ENCODE data around the gene PCDHGB4.

GRCh38 chr5:141363952-141364660 is 23.4 kb upstream of the PCDHGB4 start, which contains the start of gene PCDHGA5:
- TF ChIP-seq POLR2A (IDR thresholded peaks at IDR 0.05; ENCODE audit: control extremely low read depth in 1 of 2, low read depth in 2 of 2, low read length in 2 of 2): no peak
- TF ChIP-seq CTCF (IDR thresholded peaks at IDR 0.05; ENCODE audit: control extremely low read depth in 1 of 3, insufficient read depth in 1 of 3, low read depth in 1 of 3, low read length in 3 of 3): no peak
- TF ChIP-seq BRCA1 (IDR thresholded peaks at IDR 0.05; ENCODE audit: low read depth, low read length): no peak
- no peak for TF ChIP-seq POLR2AphosphoS5 (IDR thresholded peaks at IDR 0.05; ENCODE audit: low read depth, low read length)
- TF ChIP-seq CHD1 (IDR thresholded peaks at IDR 0.05; ENCODE audit: low read depth, low read length): no peak
- TF ChIP-seq SUZ12 (IDR thresholded peaks at IDR 0.05; ENCODE audit: low read length): no peak

Data from H1 (cell line).